ENCODE data around the gene NFIA. TPM values are rescaled to one million over a fixed set of nuclear protein-coding genes. Genes with fewer than 3 reads are reported as not detected.

The NFIA gene
- total RNA-seq, 2 donors from 2014 or later = 61.4 to 86.3 TPM

- TF ChIP-seq CTCF (IDR thresholded peaks at IDR 0.05) (no peak), POLR2AphosphoS5 (IDR thresholded peaks at IDR 0.05) (no peak), POLR2A (IDR thresholded peaks at IDR 0.05) (no peak)
- no peaks in the 10 kb centered on the region for H3K9me3 ChIP-seq
- no peaks in the 10 kb centered on the region for H3K4me1 ChIP-seq (replicated peaks)
- H3K27me3 ChIP-seq (replicated peaks; ENCODE audit: insufficient read depth) = no peaks in the 10 kb centered on the region
- no peak overlapping the region for H3K4me3 ChIP-seq
- 30% methylated on average over 5 of the region's 5 CpGs for WGBS
- H3K27ac ChIP-seq = no peak overlapping the region
- no peak for DNase-seq (ENCODE audit: low spot score)
- H3K36me3 ChIP-seq = no peaks in the 10 kb centered on the region
- intact Hi-C loops (cut with DNase I) = no loop called here
Observed at GRCh38 chr1:61444288-61444687, 361.9 kb downstream of the NFIA start.

- intact Hi-C loops (cut with DNase I) = no loop called here
- Histone ChIP-seq H3K27ac (no peak overlapping the region), H3K27me3 (replicated peaks; ENCODE audit: insufficient read depth) (no peaks in the 10 kb centered on the region), H3K4me1 (replicated peaks) (peaks cover 5% of the 10 kb centered on the region), H3K9me3 (no peaks in the 10 kb centered on the region), H3K4me3 (no peak overlapping the region), H3K36me3 (no peaks in the 10 kb centered on the region)
- no peak for DNase-seq (ENCODE audit: low spot score)
- TF ChIP-seq CTCF (IDR thresholded peaks at IDR 0.05) = no peak
- no peak for TF ChIP-seq POLR2A (IDR thresholded peaks at IDR 0.05)
- TF ChIP-seq POLR2AphosphoS5 (IDR thresholded peaks at IDR 0.05) = no peak
- 50% methylated on average over 8 of the region's 8 CpGs for WGBS
Observed at GRCh38 chr1:61445269-61445825, 363.0 kb downstream of the NFIA start.

GRCh38 chr1:61446531-61446991 lies 364.2 kb downstream of the NFIA start:
- TF ChIP-seq POLR2A (IDR thresholded peaks at IDR 0.05) = no peak
- Histone ChIP-seq H3K27me3 (replicated peaks; ENCODE audit: insufficient read depth) (no peaks in the 10 kb centered on the region), H3K9me3 (no peaks in the 10 kb centered on the region), H3K27ac (no peak overlapping the region), H3K36me3 (no peaks in the 10 kb centered on the region), H3K4me3 (no peak overlapping the region), H3K4me1 (replicated peaks) (peaks cover 12% of the 10 kb centered on the region)
- no peak for DNase-seq (ENCODE audit: low spot score)
- intact Hi-C loops (cut with DNase I) = no loop called here
- WGBS = 92% methylated on average over 7 of the region's 7 CpGs

- 77% methylated on average over 19 of the region's 19 CpGs for WGBS
- no peak overlapping the region for H3K27ac ChIP-seq
- no peaks in the 10 kb centered on the region for H3K36me3 ChIP-seq
- no peak for TF ChIP-seq POLR2A (IDR thresholded peaks at IDR 0.05)
- TF ChIP-seq CTCF (IDR thresholded peaks at IDR 0.05) = no peak
- TF ChIP-seq POLR2AphosphoS5 (IDR thresholded peaks at IDR 0.05) = no peak
- no peaks in the 10 kb centered on the region for H3K9me3 ChIP-seq
- peaks cover 12% of the 10 kb centered on the region for H3K4me1 ChIP-seq (replicated peaks)
- H3K27me3 ChIP-seq (replicated peaks; ENCODE audit: insufficient read depth) = no peaks in the 10 kb centered on the region
- DNase-seq (ENCODE audit: low spot score) = no peak
- H3K4me3 ChIP-seq = no peak overlapping the region
- intact Hi-C loops (cut with DNase I) = no loop called here
Observed at GRCh38 chr1:61447106-61447967, 365.0 kb downstream of the NFIA start.

GRCh38 chr1:61447968-61448430 lies 365.6 kb downstream of the NFIA start:
- TF ChIP-seq CTCF (IDR thresholded peaks at IDR 0.05) (no peak), POLR2AphosphoS5 (IDR thresholded peaks at IDR 0.05) (no peak), POLR2A (IDR thresholded peaks at IDR 0.05) (no peak)
- WGBS = 73% methylated on average over 7 of the region's 7 CpGs
- DNase-seq (ENCODE audit: low spot score) = no peak
- no peaks in the 10 kb centered on the region for H3K9me3 ChIP-seq
- no peaks in the 10 kb centered on the region for H3K27me3 ChIP-seq (replicated peaks; ENCODE audit: insufficient read depth)
- H3K27ac ChIP-seq = peak overlapping the region; percentile 0 to 57
- intact Hi-C loops (cut with DNase I) = no loop called here
- H3K36me3 ChIP-seq = no peaks in the 10 kb centered on the region
- peaks cover 12% of the 10 kb centered on the region for H3K4me1 ChIP-seq (replicated peaks)
- no peak overlapping the region for H3K4me3 ChIP-seq

Measured in prostate gland (tissue), 2 donors.